ENCODE data around the gene ACMSD.

- no peak for TF ChIP-seq ZNF239 (CRISPR knock-in tag; IDR thresholded peaks at IDR 0.05)
- no peak for TF ChIP-seq POLR2AphosphoS5 (IDR thresholded peaks at IDR 0.05; ENCODE audit: control insufficient read depth, insufficient read depth, low read depth, low read length)
- no peak for TF ChIP-seq NR3C1 (CRISPR knock-in tag; IDR thresholded peaks at IDR 0.05)
- no peak for TF ChIP-seq ZNF274 (IDR thresholded peaks at IDR 0.05; ENCODE audit: borderline replicate concordance, low read depth, low read length)
- no peak for TF ChIP-seq EZH2 (IDR thresholded peaks at IDR 0.05; ENCODE audit: borderline replicate concordance, low read depth, low read length)
- TF ChIP-seq CGGBP1 (CRISPR knock-in tag; IDR thresholded peaks at IDR 0.05) = no peak
- TF ChIP-seq, protein P1, sequence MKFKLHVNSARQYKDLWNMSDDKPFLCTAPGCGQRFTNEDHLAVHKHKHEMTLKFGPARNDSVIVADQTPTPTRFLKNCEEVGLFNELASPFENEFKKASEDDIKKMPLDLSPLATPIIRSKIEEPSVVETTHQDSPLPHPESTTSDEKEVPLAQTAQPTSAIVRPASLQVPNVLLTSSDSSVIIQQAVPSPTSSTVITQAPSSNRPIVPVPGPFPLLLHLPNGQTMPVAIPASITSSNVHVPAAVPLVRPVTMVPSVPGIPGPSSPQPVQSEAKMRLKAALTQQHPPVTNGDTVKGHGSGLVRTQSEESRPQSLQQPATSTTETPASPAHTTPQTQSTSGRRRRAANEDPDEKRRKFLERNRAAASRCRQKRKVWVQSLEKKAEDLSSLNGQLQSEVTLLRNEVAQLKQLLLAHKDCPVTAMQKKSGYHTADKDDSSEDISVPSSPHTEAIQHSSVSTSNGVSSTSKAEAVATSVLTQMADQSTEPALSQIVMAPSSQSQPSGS (CRISPR knock-in tag; IDR thresholded peaks at IDR 0.05) = no peak
- TF ChIP-seq CTCF (IDR thresholded peaks at IDR 0.05 in 2 of 3, conservative IDR thresholded peaks at IDR 0.05 in 1 of 3; ENCODE audit: insufficient read depth in 2 of 3, low read depth in 1 of 3, low read length in 3 of 3) = no peak
- TF ChIP-seq SRSF9 (IDR thresholded peaks at IDR 0.05; ENCODE audit: borderline replicate concordance, low read depth, low read length) = no peak
- TF ChIP-seq ZBTB2 (IDR thresholded peaks at IDR 0.05) = no peak
These were observed 94.6 kb downstream of the ACMSD start for GRCh38 chr2:134932864-134933526.
